Activated T-cell treated with anti-CD3 and anti-CD28 coated beads, Interleukin-2, amount 50 U/mL, for 72 hours (primary cell): ENCODE results near the gene TCF7. TPM values are rescaled to one million over a fixed set of nuclear protein-coding genes. Genes with fewer than 3 reads are reported as not detected.
A peak's percentile ranks its signal among the peaks of the same experiment; 100 is the strongest.
"Not testable (repeated sequence)": the region's sequence is repeated elsewhere in the genome, so short reads cannot be mapped to it uniquely, and the experiment has no call there.

Experiments used
- ATAC-seq, 2 donors: fragments of 150-1000 bp; cut with Tn5 transposase; replicated peaks in 1 of 2; 2 replicates each; pipeline ENCODE4 v1.10.0; 2021; ENCODE audit warnings: moderate library complexity in 2 of 2, mild to moderate bottlenecking in 1 of 2
- DNase-seq, 2 donors: peaks; one replicate each; pipeline ENCODE4 v3.0.0; 2021 to 2022; ENCODE audit warnings: mixed read lengths in 1 of 2
- H3K27ac Mint-ChIP-seq: one replicate; pipeline ENCODE4 v1.8.0; 2022; ENCODE audit warnings: mild to moderate bottlenecking, moderate library complexity, mixed read lengths
- H3K27me3 Mint-ChIP-seq: one replicate; pipeline ENCODE4 v1.8.0; 2022; ENCODE audit warnings: low read depth, mixed read lengths
- H3K36me3 Mint-ChIP-seq, 2 donors: one replicate each; pipeline ENCODE4 v1.8.0; 2022; ENCODE audit warnings: mixed read lengths in 2 of 2, mild to moderate bottlenecking in 1 of 2; ENCODE audit not compliant: insufficient read depth in 2 of 2
- H3K4me1 Mint-ChIP-seq: one replicate; pipeline ENCODE4 v1.8.0; 2022; ENCODE audit warnings: low read depth, mixed read lengths
- H3K4me3 Mint-ChIP-seq, 2 donors: one replicate each; pipeline ENCODE4 v1.8.0; 2022; ENCODE audit warnings: mild to moderate bottlenecking in 2 of 2, mixed read lengths in 2 of 2, moderate library complexity in 2 of 2
- H3K9me3 Mint-ChIP-seq, 2 donors: one replicate each; pipeline ENCODE4 v1.8.0; 2022; ENCODE audit warnings: mixed read lengths in 2 of 2
- total RNA-seq, 2 donors: library from RNA; stranded (reverse); gene quantifications; one replicate each; pipeline ENCODE4 v1.2.3, GENCODE V29; 2022

The TCF7 gene
- total RNA-seq, 2 donors from 2014 or later: 142 to 265 TPM

- Mint-ChIP-seq H3K4me1 (peaks cover 65% of the 10 kb centered on the region), H3K36me3 (peaks cover 4 to 24% of the 10 kb centered on the region in 2 donors), H3K27me3 (no peaks in the 10 kb centered on the region), H3K27ac (peak overlapping the region; percentile 31), H3K9me3 (no peaks in the 10 kb centered on the region), H3K4me3 (no peak overlapping the region)
- DNase-seq (no peak), ATAC-seq (no peak)
Observed at GRCh38 chr5:134151723-134152122, 37.2 kb downstream of the TCF7 start.

- Mint-ChIP-seq H3K4me1 (peaks cover 61% of the 10 kb centered on the region), H3K36me3 (peaks cover 2 to 20% of the 10 kb centered on the region in 2 donors), H3K27ac (peak overlapping the region; percentile 18)
- not testable (repeated sequence) for DNase-seq, H3K9me3 Mint-ChIP-seq, ATAC-seq, H3K27me3 Mint-ChIP-seq, H3K4me3 Mint-ChIP-seq
Observed at GRCh38 chr5:134152173-134152832, 37.8 kb downstream of the TCF7 start.

- H3K27ac Mint-ChIP-seq: peak overlapping the region; percentile 85
- no peaks in the 10 kb centered on the region for H3K9me3 Mint-ChIP-seq
- no peaks in the 10 kb centered on the region for H3K27me3 Mint-ChIP-seq
- DNase-seq: no peak
- H3K36me3 Mint-ChIP-seq: peaks cover 3 to 27% of the 10 kb centered on the region in 2 donors
- ATAC-seq: peak in 1 of 2 donors; percentile 8
- H3K4me1 Mint-ChIP-seq: peaks cover 66% of the 10 kb centered on the region
- no peak overlapping the region for H3K4me3 Mint-ChIP-seq
Observed at GRCh38 chr5:134153241-134153640, 38.8 kb downstream of the TCF7 start.

- ATAC-seq: peak; percentile 24 to 53
Observed at GRCh38 chr5:134153657-134154056, 39.2 kb downstream of the TCF7 start.

GRCh38 chr5:134161513-134162395 is 47.3 kb downstream of the TCF7 start:
- Mint-ChIP-seq H3K4me1 (peaks cover 50% of the 10 kb centered on the region), H3K27ac (peak overlapping the region; percentile 28), H3K4me3 (peak overlapping the region in 1 of 2 donors; percentile 32)

More at GRCh38 chr5:134153657-134154056, 39.2 kb downstream of the TCF7 start:
- Mint-ChIP-seq H3K36me3 (peaks cover 3 to 27% of the 10 kb centered on the region in 2 donors), H3K9me3 (no peaks in the 10 kb centered on the region), H3K27me3 (no peaks in the 10 kb centered on the region), H3K4me1 (peaks cover 68% of the 10 kb centered on the region), H3K27ac (peak overlapping the region; percentile 85), H3K4me3 (no peak overlapping the region)
- DNase-seq: no peak

GRCh38 chr5:134162592-134162991 is 48.1 kb downstream of the TCF7 start:
- H3K4me3 Mint-ChIP-seq: no peak overlapping the region
- ATAC-seq: no peak
- peaks cover 18 to 69% of the 10 kb centered on the region in 2 donors for H3K36me3 Mint-ChIP-seq
- no peaks in the 10 kb centered on the region for H3K27me3 Mint-ChIP-seq
- no peak overlapping the region for H3K27ac Mint-ChIP-seq
- no peaks in the 10 kb centered on the region for H3K9me3 Mint-ChIP-seq
- no peak for DNase-seq
- H3K4me1 Mint-ChIP-seq: peaks cover 50% of the 10 kb centered on the region

More at GRCh38 chr5:134161513-134162395, 47.3 kb downstream of the TCF7 start:
- no peaks in the 10 kb centered on the region for H3K9me3 Mint-ChIP-seq
- DNase-seq (no peak), ATAC-seq (peak in 1 of 2 donors; percentile 18)
- peaks cover 18 to 66% of the 10 kb centered on the region in 2 donors for H3K36me3 Mint-ChIP-seq
- no peaks in the 10 kb centered on the region for H3K27me3 Mint-ChIP-seq

GRCh38 chr5:134171972-134172371 is 57.5 kb downstream of the TCF7 start:
- ATAC-seq (no peak), DNase-seq (no peak)
- H3K4me1 Mint-ChIP-seq: peaks cover 44% of the 10 kb centered on the region
- H3K9me3 Mint-ChIP-seq: no peaks in the 10 kb centered on the region
- no peaks in the 10 kb centered on the region for H3K27me3 Mint-ChIP-seq
- H3K36me3 Mint-ChIP-seq: peaks cover 17 to 46% of the 10 kb centered on the region in 2 donors
- H3K27ac Mint-ChIP-seq: peak overlapping the region; percentile 95
- peak overlapping the region in 1 of 2 donors; percentile 34 for H3K4me3 Mint-ChIP-seq

GRCh38 chr5:134174841-134175839 is 60.7 kb downstream of the TCF7 start:
- Mint-ChIP-seq H3K36me3 (peaks cover 14 to 35% of the 10 kb centered on the region in 2 donors), H3K27ac (peak overlapping the region; percentile 96), H3K9me3 (no peaks in the 10 kb centered on the region), H3K27me3 (no peaks in the 10 kb centered on the region), H3K4me3 (peak overlapping the region; percentile 93 to 94), H3K4me1 (peaks cover 37% of the 10 kb centered on the region)
- DNase-seq (peak in 1 of 2 donors; percentile 13), ATAC-seq (no peak)

- H3K9me3 Mint-ChIP-seq: no peaks in the 10 kb centered on the region
Observed at GRCh38 chr5:134175921-134176510, 61.5 kb downstream of the TCF7 start.

GRCh38 chr5:134176511-134177368 is 62.3 kb downstream of the TCF7 start, which contains the start of gene SKP1:
TSS of gene SKP1 (minus strand) at chr5:134176950. CDS start at chr5:134174022, 2,928 bp downstream.
- DNase-seq (peak; percentile 89 to 91), ATAC-seq (peak; percentile 86 to 88)
- Mint-ChIP-seq H3K4me3 (peak within 1 kb of the TSS; percentile 93 to 94), H3K27me3 (no peaks in the 10 kb centered on the region), H3K4me1 (peaks cover 29% of the 10 kb centered on the region), H3K36me3 (peaks cover 10 to 25% of the 10 kb centered on the region in 2 donors), H3K9me3 (no peaks in the 10 kb centered on the region), H3K27ac (peak within 1 kb of the TSS; percentile 96)

More at GRCh38 chr5:134175921-134176510, 61.5 kb downstream of the TCF7 start:
- H3K4me3 Mint-ChIP-seq: peak overlapping the region; percentile 93 to 94
- peaks cover 36% of the 10 kb centered on the region for H3K4me1 Mint-ChIP-seq
- H3K36me3 Mint-ChIP-seq: peaks cover 14 to 33% of the 10 kb centered on the region in 2 donors
- DNase-seq (peak; percentile 64 to 70), ATAC-seq (peak; percentile 39 to 40)
- no peaks in the 10 kb centered on the region for H3K27me3 Mint-ChIP-seq
- H3K27ac Mint-ChIP-seq: peak overlapping the region; percentile 96

GRCh38 chr5:134177369-134178095 is 63.1 kb downstream of the TCF7 start:
- Mint-ChIP-seq H3K4me3 (peak overlapping the region; percentile 93 to 94), H3K36me3 (peaks cover 5 to 17% of the 10 kb centered on the region in 2 donors), H3K4me1 (peaks cover 21% of the 10 kb centered on the region), H3K27ac (peak overlapping the region; percentile 96), H3K27me3 (no peaks in the 10 kb centered on the region), H3K9me3 (no peaks in the 10 kb centered on the region)
- ATAC-seq (peak in 1 of 2 donors; percentile 11), DNase-seq (no peak)
